PC-3 (cell line): ENCODE results near the gene SF3A2. TPM values are rescaled to one million over a fixed set of nuclear protein-coding genes. Genes with fewer than 3 reads are reported as not detected.
A peak's percentile ranks its signal among the peaks of the same experiment; 100 is the strongest.

Experiments used
- ATAC-seq: fragments of 200-7000 bp; cut with Tn5 transposase; 2 replicates; pipeline ENCODE4 v1.9.1; 2020; ENCODE audit warnings: mild to moderate bottlenecking, moderate library complexity
- BruUV-seq: library from RNA; stranded (reverse); fragments of 400-500 nt; replicated peaks from 2 replicates; lab custom pipeline; 2021; lab: Mats Ljungman, UMichigan
- CTCF ChIA-PET: fragments of 300-600 bp; sonication (Branson Sonifier 250); formaldehyde crosslinking; loops from one replicate; lab custom pipeline; 2022; ENCODE audit warnings: antibody characterized with exemption; lab: Charles Lee
- POLR2A ChIA-PET: fragments of 300-600 bp; sonication (Branson Sonifier 250); formaldehyde crosslinking; loops from one replicate; lab custom pipeline; 2022; ENCODE audit warnings: antibody characterized with exemption; ENCODE audit not compliant: unreplicated experiment; lab: Charles Lee
- DNase-seq: peaks from one replicate; pipeline ENCODE4 v3.0.0-alpha.2; 2015
- H2AFZ ChIP-seq: fragments of 300-600 bp; sonication (generic); 2 replicates; pipeline ENCODE4 v1.6.0; 2016; ENCODE audit warnings: antibody characterized with exemption, low read length
- H3F3A ChIP-seq: fragments of 300-600 bp; sonication (generic); one replicate; pipeline ENCODE4 v1.6.0; 2017; ENCODE audit warnings: antibody characterized with exemption, low read length, control low read depth, mild to moderate bottlenecking; ENCODE audit not compliant: unreplicated experiment
- H3K27ac ChIP-seq: fragments of 300-600 bp; sonication (generic); 2 replicates; pipeline ENCODE4 v1.5.1; 2016; ENCODE audit warnings: mild to moderate bottlenecking, low read length
- H3K27me3 ChIP-seq: fragments of 300-600 bp; sonication (generic); 2 replicates; pipeline ENCODE4 v1.6.1; 2016; ENCODE audit warnings: low read length, mixed read lengths
- H3K36me3 ChIP-seq: fragments of 300-600 bp; sonication (generic); 2 replicates; pipeline ENCODE4 v1.6.1; 2016; ENCODE audit warnings: low read depth, mixed run types, low read length, mixed read lengths
- H3K4me1 ChIP-seq: fragments of 300-600 bp; sonication (generic); 2 replicates; pipeline ENCODE4 v1.5.1; 2016; ENCODE audit warnings: low read length; ENCODE audit not compliant: insufficient read depth
- H3K4me2 ChIP-seq: fragments of 300-600 bp; sonication (generic); 2 replicates; pipeline ENCODE4 v1.6.0; 2016; ENCODE audit warnings: low read length
- H3K4me3 ChIP-seq: fragments of 300-600 bp; sonication (generic); 2 replicates; pipeline ENCODE4 v1.5.1; 2016; ENCODE audit warnings: mild to moderate bottlenecking, low read length, mixed read lengths
- H3K79me2 ChIP-seq: fragments of 300-600 bp; sonication (generic); 2 replicates; pipeline ENCODE4 v1.6.1; 2017; ENCODE audit warnings: low read length, mixed read lengths
- H3K9ac ChIP-seq: fragments of 300-600 bp; sonication (generic); 2 replicates; pipeline ENCODE4 v1.6.0; 2016; ENCODE audit warnings: mild to moderate bottlenecking, low read length
- H3K9me2 ChIP-seq: fragments of 300-600 bp; sonication (generic); replicated peaks from 2 replicates; pipeline ENCODE4 v1.6.1; 2016; ENCODE audit warnings: mixed run types, low read length, mixed read lengths
- H3K9me3 ChIP-seq: fragments of 300-600 bp; sonication (generic); 2 replicates; pipeline ENCODE4 v1.6.1; 2016; ENCODE audit warnings: low read length, mixed read lengths
- H4K20me1 ChIP-seq: fragments of 300-600 bp; sonication (generic); 2 replicates; pipeline ENCODE4 v1.6.1; 2016; ENCODE audit warnings: low read length, mixed read lengths
- CTCF ChIP-seq: fragments of 300-600 bp; sonication (generic); conservative IDR thresholded peaks from 2 replicates; pipeline ENCODE4 v1.5.1; 2017; ENCODE audit warnings: antibody characterized with exemption, low read depth, mild to moderate bottlenecking, low read length
- EZH2 ChIP-seq: fragments of 300-600 bp; sonication (generic); IDR thresholded peaks from one replicate; pipeline ENCODE4 v1.6.1; 2017; ENCODE audit warnings: antibody characterized with exemption, mild to moderate bottlenecking, low read length; ENCODE audit not compliant: unreplicated experiment
- EZH2phosphoT487 ChIP-seq: fragments of 300-600 bp; sonication (generic); IDR thresholded peaks from 2 replicates; pipeline ENCODE4 v1.6.1; 2018; ENCODE audit warnings: mild to moderate bottlenecking, antibody characterized with exemption, low read length, borderline replicate concordance
- intact Hi-C: fragments of 100-400 bp; cut with micrococcal nuclease; formaldehyde crosslinking; loops from 2 replicates; pipeline ENCODE4 v1.9.0; 2023
- total RNA-seq: library from RNA; depleted of rRNA; stranded (reverse); fragments of >200 nt; gene quantifications from 2 replicates; pipeline ENCODE4 v1.2.3, GENCODE V29; 2014

The SF3A2 gene
- total RNA-seq, 1 experiment from 2014 or later = 55.5 TPM

GRCh38 chr19:2248136-2249009 is 11.7 kb downstream of the SF3A2 start:
- no peak overlapping the region for H3K4me2 ChIP-seq
- H3K9me3 ChIP-seq = no peaks in the 10 kb centered on the region
- ChIA-PET CTCF (no interaction called here), POLR2A (no interaction called here)
- no peaks in the 10 kb centered on the region for H3K9me2 ChIP-seq
- peaks cover 10% of the 10 kb centered on the region for H3K36me3 ChIP-seq
- BruUV-seq = TSS peak; percentile 33
- H3K4me1 ChIP-seq = no peaks in the 10 kb centered on the region
- TF ChIP-seq EZH2 (no peak), CTCF (no peak), EZH2phosphoT487 (no peak)
- H4K20me1 ChIP-seq = peaks cover 2% of the 10 kb centered on the region
- H3K4me3 ChIP-seq = no peak overlapping the region
- H3K9ac ChIP-seq = no peak overlapping the region
- H3K27me3 ChIP-seq = no peaks in the 10 kb centered on the region
- no peaks in the 10 kb centered on the region for H3F3A ChIP-seq
- ATAC-seq (no peak), DNase-seq (no peak)
- peaks cover 7% of the 10 kb centered on the region for H3K79me2 ChIP-seq
- H3K27ac ChIP-seq = no peak overlapping the region
- intact Hi-C loops = no loop called here
- no peak overlapping the region for H2AFZ ChIP-seq

GRCh38 chr19:2249010-2249866 is 12.6 kb downstream of the SF3A2 start, which contains the start of gene AMH:
Gene AMH, plus strand, starts transcription at chr19:2249323. Its CDS starts 10 bp downstream, at chr19:2249333.
- no peak within 1 kb of the TSS for H2AFZ ChIP-seq
- H4K20me1 ChIP-seq = no peaks in the 10 kb centered on the region
- no peaks in the 10 kb centered on the region for H3K27me3 ChIP-seq
- 0 out of 2 replicates have a peak, but pooled peaks have one; percentile 6 for ATAC-seq
- no peaks in the 10 kb centered on the region for H3K9me3 ChIP-seq
- TF ChIP-seq EZH2phosphoT487 (no peak), EZH2 (no peak), CTCF (no peak)
- no peak for DNase-seq
- H3K9ac ChIP-seq = no peak within 1 kb of the TSS
- peaks cover 8% of the 10 kb centered on the region for H3K36me3 ChIP-seq
- H3K4me3 ChIP-seq = no peak within 1 kb of the TSS
- no peaks in the 10 kb centered on the region for H3K9me2 ChIP-seq
- H3K4me2 ChIP-seq = no peak within 1 kb of the TSS
- intact Hi-C loops = no loop called here
- no peak within 1 kb of the TSS for H3K27ac ChIP-seq
- no peaks in the 10 kb centered on the region for H3K4me1 ChIP-seq
- ChIA-PET CTCF (no interaction called here), POLR2A (no interaction called here)
- TSS peak; percentile 10 for BruUV-seq
- no peaks in the 10 kb centered on the region for H3F3A ChIP-seq
- H3K79me2 ChIP-seq = no peaks in the 10 kb centered on the region
